Liver (tissue), 9 donors: Measurements from ENCODE around the gene HDLBP. TPM values are rescaled to one million over a fixed set of nuclear protein-coding genes. Genes with fewer than 3 reads are reported as not detected.

ENCODE experiments used
- DNase-seq: peaks from one replicate; pipeline ENCODE4 v3.0.0-alpha.2; 2017; ENCODE audit warnings: low spot score
- H3K27ac ChIP-seq, 2 donors: one replicate each; pipeline ENCODE4 v1.7.0; 2013; ENCODE audit warnings: inconsistent platforms in 2 of 2, low read length in 2 of 2, control low read depth in 1 of 2, low read depth in 1 of 2, mild to moderate bottlenecking in 1 of 2
- H3K27me3 ChIP-seq, 4 donors: one replicate each; pipeline versions ENCODE4 v1.6.1 to v1.7.0; 2013; ENCODE audit warnings: low read length in 3 of 4, inconsistent platforms in 1 of 4, mild to moderate bottlenecking in 1 of 4, moderate library complexity in 1 of 4; ENCODE audit not compliant: control insufficient read depth in 4 of 4, insufficient read depth in 4 of 4
- H3K36me3 ChIP-seq, 4 donors: one replicate each; pipeline versions ENCODE4 v1.6.1 to v1.7.0; 2013; ENCODE audit warnings: low read length in 3 of 4, mild to moderate bottlenecking in 3 of 4, low read depth in 1 of 4, moderate library complexity in 1 of 4; ENCODE audit not compliant: control insufficient read depth in 4 of 4, insufficient read depth in 3 of 4
- H3K4me1 ChIP-seq, 4 donors: one replicate each; pipeline versions ENCODE4 v1.6.1 to v1.7.0; 2013; ENCODE audit warnings: low read length in 3 of 4, mild to moderate bottlenecking in 3 of 4, moderate library complexity in 1 of 4; ENCODE audit not compliant: control insufficient read depth in 4 of 4, insufficient read depth in 4 of 4
- H3K4me3 ChIP-seq, 3 donors: one replicate each; pipeline versions ENCODE4 v1.6.1 to v1.7.0; 2013; ENCODE audit warnings: low read length in 3 of 3, control low read depth in 1 of 3, low read depth in 1 of 3, mild to moderate bottlenecking in 1 of 3
- H3K9ac ChIP-seq, 2 donors: one replicate each; pipeline ENCODE4 v1.7.0; 2013; ENCODE audit warnings: low read length in 2 of 2, mild to moderate bottlenecking in 2 of 2, moderate library complexity in 2 of 2, control low read depth in 1 of 2, low read depth in 1 of 2
- H3K9me3 ChIP-seq, 4 donors: one replicate each; pipeline versions ENCODE4 v1.6.1 to v1.7.0; 2013; ENCODE audit warnings: low read length in 3 of 4; ENCODE audit not compliant: control insufficient read depth in 4 of 4
- FOXA2 ChIP-seq: IDR thresholded peaks from 2 replicates; pipeline ENCODE4 v1.6.1; 2016; ENCODE audit warnings: antibody characterized with exemption
- GABPA ChIP-seq, 2 donors: IDR thresholded peaks in 1 of 2; conservative IDR thresholded peaks in 1 of 2; 2 replicates each; pipeline ENCODE4 v1.6.1; 2016; ENCODE audit warnings: antibody characterized with exemption in 2 of 2, mild to moderate bottlenecking in 1 of 2, moderate library complexity in 1 of 2
- HNF4A ChIP-seq, 2 donors: conservative IDR thresholded peaks; 2 replicates each; pipeline ENCODE4 v1.6.1; 2016; ENCODE audit warnings: antibody characterized with exemption in 2 of 2, mild to moderate bottlenecking in 2 of 2
- HNF4G ChIP-seq: IDR thresholded peaks from 2 replicates; pipeline ENCODE4 v1.6.1; 2016; ENCODE audit warnings: antibody characterized with exemption
- JUND ChIP-seq, 2 donors: IDR thresholded peaks; 2 replicates each; pipeline ENCODE4 v1.6.1; 2016; ENCODE audit warnings: antibody characterized with exemption in 2 of 2
- NR2F2 ChIP-seq: IDR thresholded peaks from 2 replicates; pipeline ENCODE4 v1.6.1; 2016; ENCODE audit warnings: antibody characterized with exemption
- RAD21 ChIP-seq, 2 donors: IDR thresholded peaks; 2 replicates each; pipeline ENCODE4 v1.6.1; 2016; ENCODE audit warnings: antibody characterized with exemption in 2 of 2, mild to moderate bottlenecking in 2 of 2
- RXRA ChIP-seq, 2 donors: IDR thresholded peaks; 2 replicates each; pipeline ENCODE4 v1.6.1; 2017 to 2018; ENCODE audit warnings: antibody characterized with exemption in 2 of 2, mild to moderate bottlenecking in 1 of 2
- SP1 ChIP-seq: IDR thresholded peaks from 2 replicates; pipeline ENCODE4 v1.6.1; 2018; ENCODE audit warnings: antibody characterized with exemption, mild to moderate bottlenecking
- TAF1 ChIP-seq: conservative IDR thresholded peaks from 2 replicates; pipeline ENCODE4 v1.6.1; 2016; ENCODE audit warnings: antibody characterized with exemption, mild to moderate bottlenecking
- YY1 ChIP-seq: IDR thresholded peaks from 2 replicates; pipeline ENCODE4 v1.6.1; 2016; ENCODE audit warnings: antibody characterized with exemption, mild to moderate bottlenecking
- WGBS: extraction: QIAGEN DNeasy Blood & Tissue Kit; methylation state at CpG from one replicate; pipeline ENCODE4 v1.1.7; 2013; 5-methylcytosine and 5-hydroxymethylcytosine counted together
- polyA plus RNA-seq, 2 donors: library from polyadenylated mRNA; stranded (reverse) in 1 of 2; unstranded in 1 of 2; fragments of 200-250 nt in 1 of 2; fragments of >200 nt in 1 of 2; fragmentation: Nextera tagmentation in 1 of 2; extraction: Ambion mirVana in 1 of 2; gene quantifications; one replicate each; pipeline versions ENCODE4 v1.2.1 to v1.2.3, GENCODE V29; 2013 to 2015
- total RNA-seq, 2 donors: library from RNA; depleted of rRNA; stranded (reverse); fragments of >200 nt; gene quantifications; one replicate each; pipeline ENCODE4 v1.2.3, GENCODE V29; 2014
- TF ChIP-seq, protein P1 (sequence below): fragments of 150-350 bp; IDR thresholded peaks from 2 replicates; pipeline ENCODE4 v1.5.1; 2017; ENCODE audit warnings: improper control_type of control experiment, low read depth, low read length; ENCODE audit not compliant: missing input control
- TF ChIP-seq, protein P2 (sequence below): IDR thresholded peaks from 2 replicates; pipeline ENCODE4 v1.6.1; 2016; ENCODE audit warnings: antibody characterized with exemption
- TF ChIP-seq, protein P3 (sequence below): IDR thresholded peaks from 2 replicates; pipeline ENCODE4 v1.6.1; 2016; ENCODE audit warnings: antibody characterized with exemption, mild to moderate bottlenecking
- TF ChIP-seq, protein P4 (sequence below): IDR thresholded peaks from 2 replicates; pipeline ENCODE4 v1.6.1; 2016; ENCODE audit warnings: antibody characterized with exemption
- donor health status: healthy.
- donor health status: healthy.
- donor health status: healthy.
- donor health status: healthy.
- donor health status: healthy.

HDLBP gene
- total and polyA plus RNA-seq, 4 donors = 219 to 580 (median 258) TPM

DNA sequence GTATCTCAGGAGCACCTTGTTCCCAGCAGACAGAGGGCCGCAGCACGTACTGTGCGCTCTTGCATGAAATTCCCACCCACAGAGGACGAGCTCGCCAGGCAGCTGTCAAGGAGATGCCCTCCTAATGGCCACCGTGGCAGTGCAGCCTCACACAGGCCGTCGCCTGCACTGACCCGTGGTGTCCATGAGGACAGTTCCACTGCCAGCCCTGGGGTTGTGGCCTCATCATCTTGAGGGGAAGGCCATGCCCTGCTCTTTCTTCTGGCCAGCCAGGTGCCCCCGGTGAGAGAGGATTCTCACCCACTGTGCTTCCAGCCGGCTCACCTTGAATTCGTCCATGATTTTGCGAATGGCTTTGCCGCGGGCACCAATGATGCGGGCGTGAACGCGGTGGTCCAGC, 85.0 kb downstream of the HDLBP start:
- DNase-seq = no peak
- H3K4me3 ChIP-seq = no peak overlapping the region
- 97% methylated on average over 19 of the region's 19 CpGs for WGBS

DNA sequence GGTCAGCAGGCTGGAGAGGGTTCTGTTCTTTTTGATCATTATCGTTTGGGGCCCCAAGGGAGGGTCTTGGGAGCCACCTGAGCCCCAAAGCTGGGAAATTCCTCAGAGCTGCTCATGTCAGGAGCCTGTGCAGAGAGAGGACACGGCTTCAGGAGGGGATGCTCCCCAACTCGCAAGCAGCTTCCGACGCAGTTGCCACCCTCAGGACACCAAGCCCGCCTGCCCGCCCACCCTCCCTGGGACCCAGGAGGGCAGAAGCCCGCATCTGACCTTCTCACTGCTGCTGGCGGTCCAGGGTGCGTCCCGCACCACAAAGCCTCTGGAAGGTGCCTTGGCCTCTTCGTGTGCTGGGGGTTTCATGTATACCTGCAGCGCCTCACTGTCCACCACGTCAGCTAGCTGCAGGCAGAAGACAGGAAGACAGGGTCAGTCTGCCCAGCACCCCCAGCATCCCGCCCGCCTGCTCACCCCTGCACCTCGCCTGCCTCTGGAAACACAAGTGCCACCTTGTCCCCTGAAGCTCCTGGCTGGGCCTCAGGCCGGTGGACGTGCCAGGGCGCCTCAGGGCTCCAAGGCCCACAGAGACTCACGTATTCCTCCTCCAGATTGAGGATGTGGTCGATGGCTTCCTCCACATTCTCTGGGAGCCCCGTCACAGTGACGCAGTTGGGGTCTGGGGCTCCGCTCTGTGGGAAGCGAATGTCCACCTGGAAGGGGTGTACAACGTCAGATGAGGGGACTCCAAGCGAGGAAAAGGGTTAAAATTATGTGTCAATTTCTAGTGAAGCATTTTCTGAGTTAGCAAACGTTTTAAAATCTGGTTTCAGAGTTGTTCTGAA, 85.7 kb downstream of the HDLBP start:
- 94% methylated on average over 29 of the region's 29 CpGs for WGBS
- H3K27me3 ChIP-seq = no peaks in the 10 kb centered on the region
- no peak overlapping the region for H3K9ac ChIP-seq
- no peaks in the 10 kb centered on the region for H3K9me3 ChIP-seq
- no peak overlapping the region for H3K27ac ChIP-seq
- no peak overlapping the region for H3K4me3 ChIP-seq
- peaks cover 0 to 2% (median under 1%) of the 10 kb centered on the region in 4 donors for H3K4me1 ChIP-seq
- peaks cover 42 to 85% (median 68%) of the 10 kb centered on the region in 4 donors for H3K36me3 ChIP-seq
- TF ChIP-seq SP1 = no peak
- no peak for TF ChIP-seq FOXA2
- no peak for TF ChIP-seq HNF4A (conservative IDR thresholded peaks at IDR 0.05)
- TF ChIP-seq, protein P1, sequence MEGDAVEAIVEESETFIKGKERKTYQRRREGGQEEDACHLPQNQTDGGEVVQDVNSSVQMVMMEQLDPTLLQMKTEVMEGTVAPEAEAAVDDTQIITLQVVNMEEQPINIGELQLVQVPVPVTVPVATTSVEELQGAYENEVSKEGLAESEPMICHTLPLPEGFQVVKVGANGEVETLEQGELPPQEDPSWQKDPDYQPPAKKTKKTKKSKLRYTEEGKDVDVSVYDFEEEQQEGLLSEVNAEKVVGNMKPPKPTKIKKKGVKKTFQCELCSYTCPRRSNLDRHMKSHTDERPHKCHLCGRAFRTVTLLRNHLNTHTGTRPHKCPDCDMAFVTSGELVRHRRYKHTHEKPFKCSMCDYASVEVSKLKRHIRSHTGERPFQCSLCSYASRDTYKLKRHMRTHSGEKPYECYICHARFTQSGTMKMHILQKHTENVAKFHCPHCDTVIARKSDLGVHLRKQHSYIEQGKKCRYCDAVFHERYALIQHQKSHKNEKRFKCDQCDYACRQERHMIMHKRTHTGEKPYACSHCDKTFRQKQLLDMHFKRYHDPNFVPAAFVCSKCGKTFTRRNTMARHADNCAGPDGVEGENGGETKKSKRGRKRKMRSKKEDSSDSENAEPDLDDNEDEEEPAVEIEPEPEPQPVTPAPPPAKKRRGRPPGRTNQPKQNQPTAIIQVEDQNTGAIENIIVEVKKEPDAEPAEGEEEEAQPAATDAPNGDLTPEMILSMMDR = no peak
- TF ChIP-seq, protein P2, sequence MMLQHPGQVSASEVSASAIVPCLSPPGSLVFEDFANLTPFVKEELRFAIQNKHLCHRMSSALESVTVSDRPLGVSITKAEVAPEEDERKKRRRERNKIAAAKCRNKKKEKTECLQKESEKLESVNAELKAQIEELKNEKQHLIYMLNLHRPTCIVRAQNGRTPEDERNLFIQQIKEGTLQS = no peak
- no peak for TF ChIP-seq TAF1
- no peak for TF ChIP-seq YY1
- TF ChIP-seq GABPA (IDR thresholded peaks at IDR 0.05 in 1 of 2, conservative IDR thresholded peaks at IDR 0.05 in 1 of 2) = no peak
- no peak for TF ChIP-seq RAD21 (IDR thresholded peaks at IDR 0.05)
- no peak for TF ChIP-seq NR2F2
- no peak for TF ChIP-seq JUND (IDR thresholded peaks at IDR 0.05)
- TF ChIP-seq, protein P3, sequence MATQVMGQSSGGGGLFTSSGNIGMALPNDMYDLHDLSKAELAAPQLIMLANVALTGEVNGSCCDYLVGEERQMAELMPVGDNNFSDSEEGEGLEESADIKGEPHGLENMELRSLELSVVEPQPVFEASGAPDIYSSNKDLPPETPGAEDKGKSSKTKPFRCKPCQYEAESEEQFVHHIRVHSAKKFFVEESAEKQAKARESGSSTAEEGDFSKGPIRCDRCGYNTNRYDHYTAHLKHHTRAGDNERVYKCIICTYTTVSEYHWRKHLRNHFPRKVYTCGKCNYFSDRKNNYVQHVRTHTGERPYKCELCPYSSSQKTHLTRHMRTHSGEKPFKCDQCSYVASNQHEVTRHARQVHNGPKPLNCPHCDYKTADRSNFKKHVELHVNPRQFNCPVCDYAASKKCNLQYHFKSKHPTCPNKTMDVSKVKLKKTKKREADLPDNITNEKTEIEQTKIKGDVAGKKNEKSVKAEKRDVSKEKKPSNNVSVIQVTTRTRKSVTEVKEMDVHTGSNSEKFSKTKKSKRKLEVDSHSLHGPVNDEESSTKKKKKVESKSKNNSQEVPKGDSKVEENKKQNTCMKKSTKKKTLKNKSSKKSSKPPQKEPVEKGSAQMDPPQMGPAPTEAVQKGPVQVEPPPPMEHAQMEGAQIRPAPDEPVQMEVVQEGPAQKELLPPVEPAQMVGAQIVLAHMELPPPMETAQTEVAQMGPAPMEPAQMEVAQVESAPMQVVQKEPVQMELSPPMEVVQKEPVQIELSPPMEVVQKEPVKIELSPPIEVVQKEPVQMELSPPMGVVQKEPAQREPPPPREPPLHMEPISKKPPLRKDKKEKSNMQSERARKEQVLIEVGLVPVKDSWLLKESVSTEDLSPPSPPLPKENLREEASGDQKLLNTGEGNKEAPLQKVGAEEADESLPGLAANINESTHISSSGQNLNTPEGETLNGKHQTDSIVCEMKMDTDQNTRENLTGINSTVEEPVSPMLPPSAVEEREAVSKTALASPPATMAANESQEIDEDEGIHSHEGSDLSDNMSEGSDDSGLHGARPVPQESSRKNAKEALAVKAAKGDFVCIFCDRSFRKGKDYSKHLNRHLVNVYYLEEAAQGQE = no peak
- TF ChIP-seq, protein P4, sequence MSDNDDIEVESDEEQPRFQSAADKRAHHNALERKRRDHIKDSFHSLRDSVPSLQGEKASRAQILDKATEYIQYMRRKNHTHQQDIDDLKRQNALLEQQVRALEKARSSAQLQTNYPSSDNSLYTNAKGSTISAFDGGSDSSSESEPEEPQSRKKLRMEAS = no peak
- TF ChIP-seq HNF4G = no peak
- DNase-seq = no peak

More for the DNA sequence above, 85.0 kb downstream of the HDLBP start:
- Histone ChIP-seq H3K36me3 (peaks cover 42 to 91% (median 74%) of the 10 kb centered on the region in 4 donors), H3K4me1 (no peaks in the 10 kb centered on the region), H3K9me3 (no peaks in the 10 kb centered on the region), H3K27ac (no peak overlapping the region), H3K9ac (no peak overlapping the region), H3K27me3 (no peaks in the 10 kb centered on the region)
- TF ChIP-seq RXRA (IDR thresholded peaks at IDR 0.05) = no peak
